HepG2 (cell line): Measurements from ENCODE around the gene R3HDM1. TPM values are rescaled to one million over a fixed set of nuclear protein-coding genes. Genes with fewer than 3 reads are reported as not detected.

ENCODE experiments used
- AGO2 ChIP-seq: fragments of 200-400 bp; formaldehyde crosslinking; optimal IDR thresholded peaks from 2 replicates; pipeline ENCODE3; 2017; ENCODE audit warnings: mild to moderate bottlenecking, low read depth, low read length, moderate library complexity
- CREB1 ChIP-seq, 2 experiments: fragments of 450-650 bp in 1 of 2; IDR thresholded peaks; 2 replicates each; pipeline ENCODE4 v1.6.1; 2016 to 2017; ENCODE audit warnings: control low read depth in 1 of 2, mild to moderate bottlenecking in 1 of 2, missing compliant biosample characterization in 1 of 2, missing genetic modification characterization in 1 of 2
- FOXJ3 ChIP-seq: sonication (generic); formaldehyde crosslinking; IDR thresholded peaks from 2 replicates; pipeline ENCODE4 v1.4.0; 2020; ENCODE audit warnings: missing genetic modification reagents, mild to moderate bottlenecking, borderline replicate concordance
- KLF13 ChIP-seq: sonication (generic); formaldehyde crosslinking; IDR thresholded peaks from 2 replicates; pipeline ENCODE4 v1.4.0; 2020; ENCODE audit warnings: mild to moderate bottlenecking, missing genetic modification reagents
- MAFK ChIP-seq, 2 experiments: IDR thresholded peaks in 1 of 2; conservative IDR thresholded peaks in 1 of 2; 2 replicates each; pipeline ENCODE4 v1.6.1; 2011; ENCODE audit warnings: improper control_type of control experiment in 2 of 2, low read length in 2 of 2
- MEF2D ChIP-seq: sonication (generic); formaldehyde crosslinking; IDR thresholded peaks from 2 replicates; pipeline ENCODE4 v1.5.1; 2020; ENCODE audit warnings: mild to moderate bottlenecking, missing genetic modification reagents
- NFE2L1 ChIP-seq: sonication (generic); formaldehyde crosslinking; IDR thresholded peaks from 2 replicates; pipeline ENCODE4 v1.4.0; 2020; ENCODE audit warnings: missing genetic modification reagents, mild to moderate bottlenecking, borderline replicate concordance
- PTBP1 ChIP-seq: fragments of 200-400 bp; formaldehyde crosslinking; IDR thresholded peaks from 2 replicates; pipeline ENCODE4 v1.6.1; 2018; ENCODE audit warnings: low read length, low read depth; ENCODE audit not compliant: poor library complexity, severe bottlenecking
- RAD21 ChIP-seq: fragments of 450-650 bp; formaldehyde crosslinking; IDR thresholded peaks from 2 replicates; pipeline ENCODE4 v1.5.0; 2020; ENCODE audit warnings: mild to moderate bottlenecking
- SP2 ChIP-seq: sonication (generic); formaldehyde crosslinking; IDR thresholded peaks from 2 replicates; pipeline ENCODE4 v1.5.1; 2020; ENCODE audit warnings: mild to moderate bottlenecking, missing genetic modification reagents
- THAP8 ChIP-seq: sonication (generic); formaldehyde crosslinking; IDR thresholded peaks from 2 replicates; pipeline ENCODE4 v1.5.1; 2020; ENCODE audit warnings: missing genetic modification reagents, mild to moderate bottlenecking, borderline replicate concordance
- ZNF598 ChIP-seq: sonication (generic); formaldehyde crosslinking; IDR thresholded peaks from 2 replicates; pipeline ENCODE4 v1.5.1; 2020; ENCODE audit warnings: mild to moderate bottlenecking, missing genetic modification reagents, borderline replicate concordance
- ZNF737 ChIP-seq: sonication (generic); formaldehyde crosslinking; IDR thresholded peaks from 2 replicates; pipeline ENCODE4 v1.5.0; 2020; ENCODE audit warnings: missing genetic modification reagents, mild to moderate bottlenecking, borderline replicate concordance
- polyA plus RNA-seq, 8 experiments: library from polyadenylated mRNA; depleted of rRNA in 3 of 8; stranded (reverse) in 7 of 8; unstranded in 1 of 8; fragments of >200 nt; fragmentation: Illumina TruSeq in 4 of 8; extraction: Trizol in 4 of 8; gene quantifications; 2 replicates each; pipeline versions ENCODE4 v1.2.1 to v1.2.3, GENCODE V29; 2011 to 2016; ENCODE audit warnings: low read depth in 4 of 8, missing spikeins in 1 of 8, mixed read lengths in 1 of 8; ENCODE audit not compliant: insufficient read depth in 1 of 8
- total RNA-seq, 5 experiments: library from RNA; depleted of rRNA; stranded (reverse); fragments of >200 nt; fragmentation: Illumina TruSeq; extraction: Trizol; gene quantifications; 2 replicates each; pipeline ENCODE4 v1.2.3, GENCODE V29; 2016; ENCODE audit warnings: low read depth in 1 of 5
- TF ChIP-seq, protein P1 (sequence below): sonication (generic); formaldehyde crosslinking; IDR thresholded peaks from 2 replicates; pipeline ENCODE4 v1.9.0; 2021; ENCODE audit warnings: mild to moderate bottlenecking, missing genetic modification reagents
- TF ChIP-seq, protein P2 (sequence below): sonication (generic); formaldehyde crosslinking; IDR thresholded peaks from 2 replicates; pipeline ENCODE4 v1.9.0; 2022; ENCODE audit warnings: low read depth, missing genetic modification reagents

R3HDM1 gene
- total and polyA plus RNA-seq, 2 of the 13 experiments (the other 11 are each of a cell fraction or from before 2014, with no cell fraction given) = 15.7 to 54.3 TPM

GRCh38 chr2:135741395-135742324, 210.4 kb downstream of the R3HDM1 start, which contains the start of gene UBXN4 (continued):
- TF ChIP-seq, protein P1, sequence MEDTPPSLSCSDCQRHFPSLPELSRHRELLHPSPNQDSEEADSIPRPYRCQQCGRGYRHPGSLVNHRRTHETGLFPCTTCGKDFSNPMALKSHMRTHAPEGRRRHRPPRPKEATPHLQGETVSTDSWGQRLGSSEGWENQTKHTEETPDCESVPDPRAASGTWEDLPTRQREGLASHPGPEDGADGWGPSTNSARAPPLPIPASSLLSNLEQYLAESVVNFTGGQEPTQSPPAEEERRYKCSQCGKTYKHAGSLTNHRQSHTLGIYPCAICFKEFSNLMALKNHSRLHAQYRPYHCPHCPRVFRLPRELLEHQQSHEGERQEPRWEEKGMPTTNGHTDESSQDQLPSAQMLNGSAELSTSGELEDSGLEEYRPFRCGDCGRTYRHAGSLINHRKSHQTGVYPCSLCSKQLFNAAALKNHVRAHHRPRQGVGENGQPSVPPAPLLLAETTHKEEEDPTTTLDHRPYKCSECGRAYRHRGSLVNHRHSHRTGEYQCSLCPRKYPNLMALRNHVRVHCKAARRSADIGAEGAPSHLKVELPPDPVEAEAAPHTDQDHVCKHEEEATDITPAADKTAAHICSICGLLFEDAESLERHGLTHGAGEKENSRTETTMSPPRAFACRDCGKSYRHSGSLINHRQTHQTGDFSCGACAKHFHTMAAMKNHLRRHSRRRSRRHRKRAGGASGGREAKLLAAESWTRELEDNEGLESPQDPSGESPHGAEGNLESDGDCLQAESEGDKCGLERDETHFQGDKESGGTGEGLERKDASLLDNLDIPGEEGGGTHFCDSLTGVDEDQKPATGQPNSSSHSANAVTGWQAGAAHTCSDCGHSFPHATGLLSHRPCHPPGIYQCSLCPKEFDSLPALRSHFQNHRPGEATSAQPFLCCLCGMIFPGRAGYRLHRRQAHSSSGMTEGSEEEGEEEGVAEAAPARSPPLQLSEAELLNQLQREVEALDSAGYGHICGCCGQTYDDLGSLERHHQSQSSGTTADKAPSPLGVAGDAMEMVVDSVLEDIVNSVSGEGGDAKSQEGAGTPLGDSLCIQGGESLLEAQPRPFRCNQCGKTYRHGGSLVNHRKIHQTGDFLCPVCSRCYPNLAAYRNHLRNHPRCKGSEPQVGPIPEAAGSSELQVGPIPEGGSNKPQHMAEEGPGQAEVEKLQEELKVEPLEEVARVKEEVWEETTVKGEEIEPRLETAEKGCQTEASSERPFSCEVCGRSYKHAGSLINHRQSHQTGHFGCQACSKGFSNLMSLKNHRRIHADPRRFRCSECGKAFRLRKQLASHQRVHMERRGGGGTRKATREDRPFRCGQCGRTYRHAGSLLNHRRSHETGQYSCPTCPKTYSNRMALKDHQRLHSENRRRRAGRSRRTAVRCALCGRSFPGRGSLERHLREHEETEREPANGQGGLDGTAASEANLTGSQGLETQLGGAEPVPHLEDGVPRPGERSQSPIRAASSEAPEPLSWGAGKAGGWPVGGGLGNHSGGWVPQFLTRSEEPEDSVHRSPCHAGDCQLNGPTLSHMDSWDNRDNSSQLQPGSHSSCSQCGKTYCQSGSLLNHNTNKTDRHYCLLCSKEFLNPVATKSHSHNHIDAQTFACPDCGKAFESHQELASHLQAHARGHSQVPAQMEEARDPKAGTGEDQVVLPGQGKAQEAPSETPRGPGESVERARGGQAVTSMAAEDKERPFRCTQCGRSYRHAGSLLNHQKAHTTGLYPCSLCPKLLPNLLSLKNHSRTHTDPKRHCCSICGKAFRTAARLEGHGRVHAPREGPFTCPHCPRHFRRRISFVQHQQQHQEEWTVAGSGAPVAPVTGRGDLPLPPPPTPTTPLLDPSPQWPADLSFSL (CRISPR knock-in tag) = no peak
- peak; percentile 49 for TF ChIP-seq RAD21 (CRISPR knock-in tag)
- no peak for TF ChIP-seq NFE2L1 (CRISPR knock-in tag)
- peak; percentile 83 for TF ChIP-seq ZNF598 (CRISPR knock-in tag)
- TF ChIP-seq AGO2 = peak; percentile 98
- no peak; the same call in 1 of the 2 replicates for TF ChIP-seq KLF13 (CRISPR knock-in tag)
- TF ChIP-seq SP2 = no peak
- TF ChIP-seq, protein P2, sequence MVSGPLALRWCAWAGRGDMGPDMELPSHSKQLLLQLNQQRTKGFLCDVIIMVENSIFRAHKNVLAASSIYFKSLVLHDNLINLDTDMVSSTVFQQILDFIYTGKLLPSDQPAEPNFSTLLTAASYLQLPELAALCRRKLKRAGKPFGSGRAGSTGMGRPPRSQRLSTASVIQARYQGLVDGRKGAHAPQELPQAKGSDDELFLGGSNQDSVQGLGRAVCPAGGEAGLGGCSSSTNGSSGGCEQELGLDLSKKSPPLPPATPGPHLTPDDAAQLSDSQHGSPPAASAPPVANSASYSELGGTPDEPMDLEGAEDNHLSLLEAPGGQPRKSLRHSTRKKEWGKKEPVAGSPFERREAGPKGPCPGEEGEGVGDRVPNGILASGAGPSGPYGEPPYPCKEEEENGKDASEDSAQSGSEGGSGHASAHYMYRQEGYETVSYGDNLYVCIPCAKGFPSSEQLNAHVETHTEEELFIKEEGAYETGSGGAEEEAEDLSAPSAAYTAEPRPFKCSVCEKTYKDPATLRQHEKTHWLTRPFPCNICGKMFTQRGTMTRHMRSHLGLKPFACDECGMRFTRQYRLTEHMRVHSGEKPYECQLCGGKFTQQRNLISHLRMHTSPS (CRISPR knock-in tag) = peak; percentile 49; the same call in 1 of the 2 replicates
- TF ChIP-seq FOXJ3 (CRISPR knock-in tag) = peak; percentile 73
- no peak for TF ChIP-seq ZNF737 (CRISPR knock-in tag)
- TF ChIP-seq MEF2D (CRISPR knock-in tag) = peak; percentile 59; the same call in 1 of the 2 replicates
- TF ChIP-seq MAFK (conservative IDR thresholded peaks at IDR 0.05 in 1 of 2, IDR thresholded peaks at IDR 0.05 in 1 of 2; ENCODE audit: low read length in 2 of 2) = no peak
- no peak for TF ChIP-seq THAP8 (CRISPR knock-in tag)
- peak; percentile 93 for TF ChIP-seq CREB1 (IDR thresholded peaks at IDR 0.05)
- peak; percentile 97 for TF ChIP-seq CREB1 (CRISPR knock-in tag; IDR thresholded peaks at IDR 0.05)
- no peak for TF ChIP-seq PTBP1
